VCaP (cell line): ENCODE data around the gene TRMT5.

Experiments
- H3K27ac ChIP-seq: fragments of 450-650 bp; 2 replicates; pipeline ENCODE4 v1.5.1; 2017
- TF ChIP-seq, protein P1 (sequence below): fragments of 450-650 bp; conservative IDR thresholded peaks from 2 replicates; pipeline ENCODE4 v1.5.1; 2017; ENCODE audit warnings: mild to moderate bottlenecking, moderate library complexity

Gene TRMT5

DNA sequence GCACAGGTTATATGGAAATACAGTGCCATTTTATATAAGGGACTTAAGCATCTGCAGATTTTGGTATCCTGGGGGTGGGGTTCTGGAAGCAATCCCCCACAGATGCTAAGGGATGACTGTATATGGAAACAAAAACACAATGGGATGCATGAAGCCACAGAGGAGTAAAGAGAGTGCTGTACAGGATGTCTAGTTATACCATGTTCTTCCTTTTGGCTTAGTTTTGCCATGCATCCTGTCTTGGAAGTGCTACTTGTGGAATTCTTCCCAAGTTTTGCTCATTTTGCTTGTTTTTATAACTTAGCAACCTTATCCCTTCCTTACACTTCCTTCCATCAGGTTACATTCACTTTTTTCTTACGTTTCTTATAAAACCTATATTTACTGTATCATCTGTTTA lies 55.6 kb downstream of the TRMT5 start:
- TF ChIP-seq, protein P1, sequence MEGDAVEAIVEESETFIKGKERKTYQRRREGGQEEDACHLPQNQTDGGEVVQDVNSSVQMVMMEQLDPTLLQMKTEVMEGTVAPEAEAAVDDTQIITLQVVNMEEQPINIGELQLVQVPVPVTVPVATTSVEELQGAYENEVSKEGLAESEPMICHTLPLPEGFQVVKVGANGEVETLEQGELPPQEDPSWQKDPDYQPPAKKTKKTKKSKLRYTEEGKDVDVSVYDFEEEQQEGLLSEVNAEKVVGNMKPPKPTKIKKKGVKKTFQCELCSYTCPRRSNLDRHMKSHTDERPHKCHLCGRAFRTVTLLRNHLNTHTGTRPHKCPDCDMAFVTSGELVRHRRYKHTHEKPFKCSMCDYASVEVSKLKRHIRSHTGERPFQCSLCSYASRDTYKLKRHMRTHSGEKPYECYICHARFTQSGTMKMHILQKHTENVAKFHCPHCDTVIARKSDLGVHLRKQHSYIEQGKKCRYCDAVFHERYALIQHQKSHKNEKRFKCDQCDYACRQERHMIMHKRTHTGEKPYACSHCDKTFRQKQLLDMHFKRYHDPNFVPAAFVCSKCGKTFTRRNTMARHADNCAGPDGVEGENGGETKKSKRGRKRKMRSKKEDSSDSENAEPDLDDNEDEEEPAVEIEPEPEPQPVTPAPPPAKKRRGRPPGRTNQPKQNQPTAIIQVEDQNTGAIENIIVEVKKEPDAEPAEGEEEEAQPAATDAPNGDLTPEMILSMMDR, result no peak
- no peak overlapping the region for H3K27ac ChIP-seq

DNA sequence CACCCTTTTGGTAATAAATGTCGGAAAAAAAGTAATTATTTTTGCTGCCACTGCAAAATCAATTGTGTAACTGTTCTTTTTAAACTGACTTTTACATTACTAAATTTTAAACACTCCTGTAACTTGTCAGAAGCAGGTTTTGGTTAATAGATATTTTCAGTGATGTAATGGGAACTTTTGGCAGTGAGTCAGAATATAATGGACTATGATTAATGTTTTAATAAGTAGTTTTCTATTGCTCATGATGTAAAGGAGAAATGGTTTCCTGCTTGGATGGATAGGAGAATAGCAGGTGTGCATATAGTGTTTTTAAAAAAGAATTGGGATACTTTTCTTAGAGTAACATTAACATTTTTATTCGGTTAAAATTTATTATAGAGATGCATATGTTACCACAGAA lies 58.8 kb downstream of the TRMT5 start:
- H3K27ac ChIP-seq, result no peak overlapping the region
- TF ChIP-seq, protein P1, result no peak
